Myocyte (in vitro differentiated cells): ENCODE data around the gene EIF1B. TPM values are rescaled to one million over a fixed set of nuclear protein-coding genes. Genes with fewer than 3 reads are reported as not detected.

Source experiments
- DNase-seq: peaks from one replicate; pipeline ENCODE4 v3.0.0-alpha.2; 2012; ENCODE audit warnings: low read depth
- total RNA-seq: library from RNA; depleted of rRNA; stranded (reverse); fragments of >200 nt; gene quantifications from 2 replicates; pipeline ENCODE4 v1.2.3, GENCODE V29; 2014

Gene EIF1B
- total RNA-seq, 1 donor from 2014 or later, result 12.2 TPM

GRCh38 chr3:40308725-40309417, 636 bp upstream of the EIF1B start:
- no peak for DNase-seq

- DNase-seq, result peak; percentile 52
Observed at GRCh38 chr3:40309925-40310695, 603 bp downstream of the EIF1B start.

- no peak for DNase-seq
Observed at GRCh38 chr3:40310705-40311104, 1.2 kb downstream of the EIF1B start.

- DNase-seq, result no peak
Observed at GRCh38 chr3:40312661-40313226, 3.2 kb downstream of the EIF1B start.

- DNase-seq, result no peak
Observed at GRCh38 chr3:40313975-40314860, 4.7 kb downstream of the EIF1B start.

- DNase-seq, result peak; percentile 52
Observed at GRCh38 chr3:40317061-40317855, 7.8 kb downstream of the EIF1B start.

- no peak for DNase-seq
Observed at GRCh38 chr3:40321818-40322217, 12.3 kb downstream of the EIF1B start.

GRCh38 chr3:40323946-40324345, 14.4 kb downstream of the EIF1B start:
- DNase-seq, result no peak

GRCh38 chr3:40324621-40325020, 15.1 kb downstream of the EIF1B start:
- DNase-seq, result no peak

- no peak for DNase-seq
Observed at GRCh38 chr3:40325465-40325864, 16.0 kb downstream of the EIF1B start.

GRCh38 chr3:40328374-40328773, 18.9 kb downstream of the EIF1B start:
- no peak for DNase-seq

- DNase-seq, result no peak
Observed at GRCh38 chr3:40329071-40329470, 19.6 kb downstream of the EIF1B start.

GRCh38 chr3:40332684-40333083, 23.2 kb downstream of the EIF1B start:
- DNase-seq, result no peak

GRCh38 chr3:40333416-40333815, 23.9 kb downstream of the EIF1B start:
- peak; percentile 81 for DNase-seq

- DNase-seq, result no peak
Observed at GRCh38 chr3:40333852-40334251, 24.3 kb downstream of the EIF1B start.

GRCh38 chr3:40336101-40336500, 26.6 kb downstream of the EIF1B start:
- DNase-seq, result no peak

GRCh38 chr3:40336511-40337135, 27.1 kb downstream of the EIF1B start:
- no peak for DNase-seq

- DNase-seq, result no peak
Observed at GRCh38 chr3:40337136-40338108, 27.9 kb downstream of the EIF1B start.

- DNase-seq, result no peak
Observed at GRCh38 chr3:40339871-40340270, 30.4 kb downstream of the EIF1B start.
